H9 (cell line): Measurements from ENCODE around the gene ACACB. TPM values are rescaled to one million over a fixed set of nuclear protein-coding genes. Genes with fewer than 3 reads are reported as not detected.

Experiments used
- DNase-seq: peaks from one replicate; pipeline ENCODE4 v3.0.0-alpha.2; 2017
- H2AFZ ChIP-seq: one replicate; pipeline ENCODE4 v1.6.1; 2013; ENCODE audit warnings: mild to moderate bottlenecking, low read length, control low read depth, moderate library complexity
- H2AK5ac ChIP-seq: 2 replicates; pipeline ENCODE4 v1.6.1; 2013; ENCODE audit warnings: low read length, control low read depth, mixed read lengths; ENCODE audit not compliant: insufficient read length
- H2BK120ac ChIP-seq: one replicate; pipeline ENCODE4 v1.6.1; 2013; ENCODE audit warnings: low read depth, mild to moderate bottlenecking, low read length, control low read depth, inconsistent platforms; ENCODE audit not compliant: poor library complexity, severe bottlenecking
- H2BK12ac ChIP-seq: 2 replicates; pipeline ENCODE4 v1.6.1; 2013; ENCODE audit warnings: low read length, control low read depth, mixed read lengths, low read depth; ENCODE audit not compliant: insufficient read length
- H2BK15ac ChIP-seq: 2 replicates; pipeline ENCODE4 v1.6.1; 2013; ENCODE audit warnings: low read depth, low read length, control low read depth
- H2BK20ac ChIP-seq: one replicate; pipeline ENCODE4 v1.6.1; 2013; ENCODE audit warnings: low read depth, mild to moderate bottlenecking, low read length, control low read depth, inconsistent platforms; ENCODE audit not compliant: poor library complexity, severe bottlenecking
- H2BK5ac ChIP-seq: 2 replicates; pipeline ENCODE4 v1.6.1; 2013; ENCODE audit warnings: low read length, control low read depth, mixed read lengths; ENCODE audit not compliant: insufficient read length
- H3K14ac ChIP-seq: 2 replicates; pipeline ENCODE4 v1.6.1; 2013; ENCODE audit warnings: low read length, control low read depth; ENCODE audit not compliant: insufficient read depth
- H3K18ac ChIP-seq: 2 replicates; pipeline ENCODE4 v1.6.1; 2013; ENCODE audit warnings: low read depth, mild to moderate bottlenecking, mixed read lengths, low read length, control low read depth; ENCODE audit not compliant: insufficient read length
- H3K23ac ChIP-seq: 2 replicates; pipeline ENCODE4 v1.6.1; 2013; ENCODE audit warnings: low read length, control low read depth, mixed read lengths, low read depth; ENCODE audit not compliant: insufficient read length
- H3K23me2 ChIP-seq: 2 replicates; pipeline ENCODE4 v1.6.1; 2013; ENCODE audit warnings: low read depth, mild to moderate bottlenecking, mixed read lengths, low read length, control low read depth; ENCODE audit not compliant: insufficient read length, poor library complexity, severe bottlenecking
- H3K27ac ChIP-seq: 2 replicates; pipeline ENCODE4 v1.5.1; 2013; ENCODE audit warnings: low read length, control low read depth, mixed read lengths, low read depth; ENCODE audit not compliant: insufficient read length
- H3K27me3 ChIP-seq: 2 replicates; pipeline ENCODE4 v1.6.1; 2013; ENCODE audit warnings: low read length, control low read depth, inconsistent platforms; ENCODE audit not compliant: insufficient read depth
- H3K4ac ChIP-seq: 2 replicates; pipeline ENCODE4 v1.6.1; 2013; ENCODE audit warnings: low read depth, mild to moderate bottlenecking, control low read depth, inconsistent platforms, low read length, moderate library complexity
- H3K4me1 ChIP-seq: 2 replicates; pipeline ENCODE4 v1.6.1; 2013; ENCODE audit warnings: low read length, control low read depth, inconsistent platforms; ENCODE audit not compliant: insufficient read depth
- H3K4me2 ChIP-seq: 2 replicates; pipeline ENCODE4 v1.6.1; 2013; ENCODE audit warnings: low read length, control low read depth, mixed read lengths; ENCODE audit not compliant: insufficient read length, insufficient read depth
- H3K56ac ChIP-seq: 2 replicates; pipeline ENCODE4 v1.6.1; 2013; ENCODE audit warnings: low read depth, mild to moderate bottlenecking, mixed read lengths, low read length, control low read depth; ENCODE audit not compliant: insufficient read length
- H3K79me1 ChIP-seq: 2 replicates; pipeline ENCODE4 v1.6.1; 2013; ENCODE audit warnings: low read depth, mild to moderate bottlenecking, moderate library complexity, low read length, control low read depth, inconsistent platforms; ENCODE audit not compliant: insufficient read depth, poor library complexity, severe bottlenecking
- H3K79me2 ChIP-seq: 2 replicates; pipeline ENCODE4 v1.6.1; 2013; ENCODE audit warnings: low read length, control low read depth, inconsistent platforms; ENCODE audit not compliant: insufficient read depth
- H3K9ac ChIP-seq: 2 replicates; pipeline ENCODE4 v1.6.1; 2013; ENCODE audit warnings: low read length, control low read depth, mixed read lengths; ENCODE audit not compliant: insufficient read length; ENCODE audit errors: extremely low read depth
- H3K9me3 ChIP-seq: one replicate; pipeline ENCODE4 v1.6.1; 2013; ENCODE audit warnings: low read depth, low read length, inconsistent platforms; ENCODE audit not compliant: control insufficient read depth
- H3T11ph ChIP-seq: one replicate; pipeline ENCODE4 v1.6.1; 2013; ENCODE audit warnings: mild to moderate bottlenecking, low read length, control low read depth, inconsistent platforms
- H4K20me1 ChIP-seq: one replicate; pipeline ENCODE4 v1.6.1; 2013; ENCODE audit not compliant: control insufficient read depth, insufficient read length, insufficient read depth
- H4K5ac ChIP-seq: 2 replicates; pipeline ENCODE4 v1.6.1; 2013; ENCODE audit warnings: low read depth, mild to moderate bottlenecking, mixed read lengths, low read length, control low read depth; ENCODE audit not compliant: insufficient read length
- H4K8ac ChIP-seq: replicated peaks from 2 replicates; pipeline ENCODE4 v1.6.1; 2013; ENCODE audit warnings: low read length, control low read depth, mixed read lengths, low read depth; ENCODE audit not compliant: insufficient read length
- H4K91ac ChIP-seq: 2 replicates; pipeline ENCODE4 v1.6.1; 2013; ENCODE audit warnings: low read depth, mild to moderate bottlenecking, moderate library complexity, mixed read lengths, low read length, control low read depth; ENCODE audit not compliant: insufficient read length
- H3K27ac Mint-ChIP-seq, 3 experiments: 2 replicates in 2 of 3; 3 replicates in 1 of 3; pipeline ENCODE4 v1.8.0; 2020 to 2021; ENCODE audit warnings: mixed read lengths in 3 of 3, mild to moderate bottlenecking in 1 of 3, moderate library complexity in 1 of 3
- H3K27me3 Mint-ChIP-seq: 2 replicates; pipeline ENCODE4 v1.8.0; 2021; ENCODE audit warnings: low read depth, mild to moderate bottlenecking, moderate library complexity, mixed read lengths
- H3K36me3 Mint-ChIP-seq, 3 experiments: 2 replicates in 2 of 3; 3 replicates in 1 of 3; pipeline ENCODE4 v1.8.0; 2020 to 2021; ENCODE audit warnings: low read depth in 3 of 3, mixed read lengths in 3 of 3; ENCODE audit not compliant: insufficient read depth in 1 of 3
- H3K4me1 Mint-ChIP-seq, 2 experiments: 2 replicates each; pipeline ENCODE4 v1.8.0; 2020; ENCODE audit warnings: mixed read lengths in 2 of 2
- H3K4me3 Mint-ChIP-seq, 2 experiments: 2 replicates in 1 of 2; 3 replicates in 1 of 2; pipeline ENCODE4 v1.8.0; 2020 to 2021; ENCODE audit warnings: mild to moderate bottlenecking in 2 of 2, mixed read lengths in 2 of 2, moderate library complexity in 1 of 2
- H3K9me3 Mint-ChIP-seq, 2 experiments: 2 replicates in 1 of 2; 3 replicates in 1 of 2; pipeline ENCODE4 v1.8.0; 2020; ENCODE audit warnings: mild to moderate bottlenecking in 2 of 2, mixed read lengths in 2 of 2, moderate library complexity in 1 of 2
- CTCF ChIP-seq: fragments of 200-600 bp; sonication (generic); conservative IDR thresholded peaks from 3 replicates; pipeline ENCODE4 v1.8.0; 2021; ENCODE audit warnings: antibody characterized with exemption, mild to moderate bottlenecking
- WGBS: extraction: QIAGEN DNeasy Blood & Tissue Kit; methylation state at CpG from one replicate; pipeline ENCODE4 v1.1.7; 2013; ENCODE audit warnings: missing lambda C conversion rate, low lambda C conversion rate, mixed read lengths; ENCODE audit not compliant: insufficient read length; ENCODE audit errors: extremely low coverage; 5-methylcytosine and 5-hydroxymethylcytosine counted together
- total RNA-seq: library from RNA; stranded (reverse); gene quantifications from 2 replicates; pipeline ENCODE4 v1.2.1, GENCODE V29; 2021

Gene ACACB
- total RNA-seq, 1 experiment from 2014 or later: 14.2 TPM

GRCh38 chr12:109105176-109105575, 11.2 kb upstream of the ACACB start:
- Histone ChIP-seq H3K18ac (no peak overlapping the region), H4K20me1 (no peaks in the 10 kb centered on the region), H3K4me1 (no peaks in the 10 kb centered on the region), H2BK5ac (no peak overlapping the region), H2AK5ac (no peak overlapping the region), H2BK12ac (no peak overlapping the region), H3K4ac (no peak overlapping the region), H2AFZ (no peak overlapping the region), H2BK20ac (no peak overlapping the region), H3K27me3 (no peaks in the 10 kb centered on the region), H4K8ac (no peak overlapping the region), H3K23ac (no peak overlapping the region), H3K79me1 (no peaks in the 10 kb centered on the region), H3K56ac (no peak overlapping the region), H2BK15ac (no peak overlapping the region), H2BK120ac (no peak overlapping the region), H4K5ac (no peak overlapping the region), H3K27ac (no peak overlapping the region), H3K9me3 (no peaks in the 10 kb centered on the region), H3K23me2 (no peaks in the 10 kb centered on the region), H4K91ac (no peak overlapping the region), H3K4me2 (no peak overlapping the region), H3K9ac (no peak overlapping the region), H3K14ac (no peak overlapping the region), H3T11ph (no peak overlapping the region), H3K79me2 (no peaks in the 10 kb centered on the region)
- no peak for TF ChIP-seq CTCF
- DNase-seq: no peak
- no peaks in the 10 kb centered on the region for H3K9me3 Mint-ChIP-seq
- no peaks in the 10 kb centered on the region for H3K27me3 Mint-ChIP-seq
- peaks cover 58 to 89% (median 83%) of the 10 kb centered on the region in 3 experiments; a peak in 6 of 7 replicates for H3K36me3 Mint-ChIP-seq
- WGBS: no CpG with 5 or more reads among the region's 5 CpGs
- H3K27ac Mint-ChIP-seq: no peak overlapping the region; a peak in 1 of 7 replicates
- H3K4me1 Mint-ChIP-seq: peaks cover 0 to 1% of the 10 kb centered on the region in 2 experiments; a peak in 1 of 4 replicates
- no peak overlapping the region for H3K4me3 Mint-ChIP-seq
